Stimulated activated CD4-positive, alpha-beta T cell treated with anti-CD3 and anti-CD28 coated beads, Interleukin-4, amount 100 ng/mL, for 4 hours (primary cell): Measurements from ENCODE around the gene KLK11.

Experiments
- DNase-seq, 2 experiments: peaks; one replicate each; pipeline ENCODE4 v3.0.0-alpha.2; 2020

Gene KLK11

DNA sequence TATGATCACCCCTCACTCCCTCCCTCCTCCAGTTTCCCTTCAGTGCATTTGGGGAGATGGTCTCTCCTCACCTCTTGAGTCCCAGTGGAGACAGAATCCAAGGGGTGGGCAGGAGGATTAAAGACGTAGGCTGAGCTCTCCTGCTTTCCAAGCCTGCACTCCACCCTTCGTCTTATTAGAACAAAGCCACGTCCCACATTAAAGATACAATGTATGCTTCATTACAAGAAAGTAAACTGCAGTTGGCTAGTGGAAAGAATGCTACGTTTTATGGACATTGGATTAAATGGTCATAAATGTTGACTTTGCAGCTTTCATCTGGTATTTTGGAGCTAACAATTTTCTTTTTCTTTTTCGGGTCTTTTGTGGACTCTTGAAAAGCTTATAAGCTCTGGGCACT is 1.5 kb upstream of the KLK11 start:
- DNase-seq: no peak

DNA sequence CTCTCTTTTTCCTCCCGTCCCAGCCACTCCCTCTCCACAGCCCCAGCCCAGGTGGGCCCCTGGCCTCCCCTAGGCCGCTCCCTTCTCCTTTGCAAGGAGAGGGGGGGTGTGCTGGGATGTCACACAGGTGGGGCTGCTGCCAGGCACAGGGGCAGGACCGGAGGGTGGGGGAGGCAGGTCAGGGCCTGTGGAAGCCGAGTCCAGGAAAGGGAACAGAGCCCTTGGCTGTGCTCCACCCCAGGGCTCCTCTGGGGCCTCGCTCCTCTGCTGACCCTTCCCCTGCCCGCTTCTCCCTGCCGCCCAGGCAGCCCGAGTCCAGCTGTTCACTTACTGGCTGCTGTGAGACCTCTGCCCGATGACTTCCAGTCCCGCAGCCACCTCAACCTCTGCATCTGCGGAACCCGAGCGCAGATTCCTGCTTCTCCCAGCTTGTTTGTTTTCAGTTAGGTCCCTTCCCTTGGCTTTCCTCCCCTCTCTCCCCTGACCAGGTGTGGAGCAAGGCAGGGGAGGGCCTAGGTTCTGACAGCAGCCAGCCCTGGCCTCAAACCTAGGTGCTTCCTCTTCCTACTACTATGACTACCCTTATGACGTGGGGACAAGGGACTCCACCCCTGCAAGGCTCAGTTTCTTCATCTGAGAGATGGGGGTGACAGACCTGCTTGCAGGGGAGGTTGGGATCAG is 850 bp upstream of the KLK11 start:
- no peak for DNase-seq

DNA sequence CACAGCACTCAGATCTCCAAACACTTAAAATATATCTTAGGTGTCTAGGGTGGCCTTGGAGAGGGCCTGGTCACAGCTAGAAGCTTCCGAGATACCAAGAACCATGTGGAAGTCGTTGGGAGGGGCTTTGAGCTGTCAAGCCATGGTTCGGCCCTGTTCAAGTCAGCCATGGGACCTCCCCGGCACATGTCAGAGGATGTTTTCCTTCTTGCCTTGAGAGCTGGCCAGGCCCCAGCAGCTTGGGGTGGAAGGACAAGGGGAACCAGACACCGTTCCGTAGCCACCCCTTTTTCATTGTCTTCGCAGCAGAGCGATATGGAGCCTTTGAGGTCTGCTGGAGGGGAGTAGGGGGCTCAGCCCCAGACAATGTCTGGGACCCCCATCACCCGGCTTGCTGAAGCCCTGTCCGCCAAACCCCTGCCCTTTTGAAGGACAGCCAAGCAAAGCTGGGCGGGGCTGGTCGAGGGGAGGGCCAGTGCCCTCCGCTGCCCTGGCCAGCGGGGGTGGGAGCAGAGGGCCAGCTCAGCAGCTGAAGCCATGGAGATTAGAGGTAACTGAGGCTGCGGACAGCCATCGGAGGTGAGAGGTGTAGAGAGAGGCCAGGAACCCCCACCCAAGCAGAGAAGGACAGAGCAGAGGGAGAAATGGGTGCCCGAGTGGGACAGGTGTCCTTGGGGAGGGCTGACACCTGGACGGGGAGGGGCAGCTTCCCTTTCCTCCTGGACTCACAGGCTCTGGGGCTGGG is 435 bp downstream of the KLK11 start:
- DNase-seq: no peak

DNA sequence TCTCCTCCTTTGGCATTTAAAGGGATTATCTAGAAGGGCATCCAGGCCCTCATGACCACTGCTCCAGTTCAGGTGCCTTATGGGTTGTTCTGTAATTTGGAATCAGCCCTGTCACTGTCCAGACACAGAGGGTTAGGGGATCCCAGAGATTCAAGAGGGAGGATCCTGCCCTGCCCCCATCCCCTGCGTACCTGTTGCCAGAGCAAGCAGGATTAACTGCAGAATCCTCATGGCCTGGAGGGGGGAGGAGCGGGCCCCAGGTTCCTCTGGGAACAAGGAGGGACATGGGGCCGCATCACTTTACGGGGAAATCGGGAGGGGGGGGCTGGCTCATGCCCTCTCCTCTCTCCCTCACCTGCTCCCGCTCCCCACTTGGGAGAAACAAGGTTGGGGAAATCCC is 1.0 kb downstream of the KLK11 start:
- DNase-seq: no peak

DNA sequence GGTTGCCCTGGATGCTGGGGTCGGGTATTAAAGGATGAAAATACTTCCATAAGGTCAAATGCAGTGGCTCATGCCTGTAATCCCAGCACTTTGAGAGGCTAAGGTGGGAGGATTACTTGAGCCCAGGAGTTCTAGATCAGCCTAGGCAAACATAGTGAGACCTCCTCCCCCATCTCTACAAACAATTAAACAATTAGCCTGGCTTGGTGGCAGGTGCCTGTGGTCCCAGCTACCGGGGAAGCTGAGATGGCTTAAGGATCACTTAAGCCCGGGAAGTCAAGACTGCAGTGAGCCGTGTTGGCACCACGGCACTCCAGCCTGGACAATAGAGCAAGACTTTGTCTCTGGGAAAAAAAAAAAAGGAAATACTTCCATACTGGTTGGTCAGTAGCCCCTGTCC is 1.5 kb downstream of the KLK11 start:
- DNase-seq: no peak

DNA sequence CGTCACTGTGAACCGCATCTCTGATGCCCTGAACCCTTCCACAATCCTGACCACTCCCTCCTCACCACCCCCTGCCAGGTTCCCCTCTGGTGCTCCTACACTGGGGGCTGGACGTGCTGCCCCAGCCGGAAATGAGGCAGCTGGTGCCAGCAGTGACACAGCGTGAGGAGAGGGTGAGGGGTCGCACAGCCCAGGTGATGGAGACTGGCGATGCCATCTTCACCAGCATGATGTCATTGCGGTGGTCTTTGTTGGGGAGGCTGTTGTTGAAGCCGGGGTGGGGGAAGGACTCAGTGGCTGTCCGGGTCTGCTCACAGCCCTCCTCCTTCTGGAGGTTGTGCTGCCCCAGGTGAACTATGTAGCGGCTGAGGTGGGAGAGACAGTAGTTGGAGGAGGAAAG is 2.5 kb downstream of the KLK11 start:
- DNase-seq: no peak

DNA sequence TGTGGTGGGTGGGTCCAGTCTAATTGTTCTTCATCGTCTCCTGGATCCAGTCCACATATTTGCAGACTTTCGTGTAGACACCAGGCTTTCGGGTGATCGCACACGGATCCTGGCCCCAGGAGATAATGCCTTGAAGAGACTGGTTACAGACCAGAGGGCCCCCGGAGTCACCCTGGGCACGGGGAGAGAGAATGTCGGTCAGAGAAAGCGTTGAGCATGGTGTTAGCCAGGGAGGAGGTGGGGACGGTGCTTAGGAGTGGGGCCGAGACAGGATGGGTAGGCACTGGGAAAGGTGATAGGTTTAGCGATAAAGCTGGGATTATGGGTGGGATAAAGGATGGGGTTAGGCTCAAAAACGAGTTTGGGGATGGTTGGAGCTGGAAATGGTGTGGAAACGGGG is 3.9 kb downstream of the KLK11 start:
- DNase-seq: no peak

DNA sequence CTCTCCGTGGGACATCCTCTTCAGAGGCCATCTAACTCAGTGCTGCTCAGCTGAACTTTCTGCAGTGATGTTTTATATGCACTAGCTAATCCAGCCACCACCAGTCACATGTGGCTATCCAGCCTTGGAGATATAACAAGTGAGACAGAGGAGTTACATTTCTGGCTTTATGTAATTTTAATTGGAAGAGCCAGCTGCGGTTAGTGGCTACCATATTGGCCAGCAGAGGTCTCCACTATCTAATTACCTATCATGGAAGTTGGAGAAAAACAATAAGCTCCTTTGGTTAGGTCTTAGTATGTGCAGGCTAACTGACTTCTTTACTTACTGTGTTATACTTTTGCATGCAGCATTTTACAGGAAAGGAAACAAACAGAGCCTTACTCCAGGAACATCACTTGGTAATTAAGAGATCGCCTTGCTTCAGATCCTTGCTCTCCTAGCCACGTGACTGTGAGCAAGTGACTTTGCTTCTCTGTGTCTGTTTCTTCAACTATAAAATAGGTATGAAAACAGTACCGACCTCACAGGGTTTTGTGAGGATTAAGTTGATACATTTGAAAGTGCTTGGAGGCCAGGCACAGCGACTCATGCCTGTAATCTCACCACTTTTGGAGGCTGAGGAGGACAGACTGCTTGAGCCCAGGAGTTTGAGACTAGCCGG is 5.3 kb downstream of the KLK11 start:
- no peak for DNase-seq

DNA sequence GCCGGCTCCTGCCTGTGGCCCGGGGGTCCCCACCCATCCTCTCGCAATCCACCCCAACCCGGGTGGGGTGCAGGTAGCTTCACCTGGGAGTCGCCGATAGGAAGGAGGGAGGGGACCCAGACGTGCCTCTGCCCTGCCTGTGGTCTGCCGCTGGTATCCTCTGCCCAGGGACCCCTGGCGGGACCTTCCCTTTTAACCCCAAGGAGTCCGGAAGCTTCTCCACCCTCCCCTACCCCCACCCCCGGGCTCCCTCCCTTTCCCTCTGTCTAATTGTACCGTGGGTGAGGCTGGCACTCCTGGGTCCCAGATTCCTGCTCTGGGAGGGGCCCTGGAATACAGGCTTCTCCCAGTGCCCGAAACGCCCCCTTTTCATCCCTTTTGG is 6.9 kb downstream of the KLK11 start, which contains the start of gene KLK10:
KLK10 (minus strand) TSS at position 166 of the 382 bp plus-strand sequence. CDS start 579 bp downstream, outside the sequence.
- no peak for DNase-seq

DNA sequence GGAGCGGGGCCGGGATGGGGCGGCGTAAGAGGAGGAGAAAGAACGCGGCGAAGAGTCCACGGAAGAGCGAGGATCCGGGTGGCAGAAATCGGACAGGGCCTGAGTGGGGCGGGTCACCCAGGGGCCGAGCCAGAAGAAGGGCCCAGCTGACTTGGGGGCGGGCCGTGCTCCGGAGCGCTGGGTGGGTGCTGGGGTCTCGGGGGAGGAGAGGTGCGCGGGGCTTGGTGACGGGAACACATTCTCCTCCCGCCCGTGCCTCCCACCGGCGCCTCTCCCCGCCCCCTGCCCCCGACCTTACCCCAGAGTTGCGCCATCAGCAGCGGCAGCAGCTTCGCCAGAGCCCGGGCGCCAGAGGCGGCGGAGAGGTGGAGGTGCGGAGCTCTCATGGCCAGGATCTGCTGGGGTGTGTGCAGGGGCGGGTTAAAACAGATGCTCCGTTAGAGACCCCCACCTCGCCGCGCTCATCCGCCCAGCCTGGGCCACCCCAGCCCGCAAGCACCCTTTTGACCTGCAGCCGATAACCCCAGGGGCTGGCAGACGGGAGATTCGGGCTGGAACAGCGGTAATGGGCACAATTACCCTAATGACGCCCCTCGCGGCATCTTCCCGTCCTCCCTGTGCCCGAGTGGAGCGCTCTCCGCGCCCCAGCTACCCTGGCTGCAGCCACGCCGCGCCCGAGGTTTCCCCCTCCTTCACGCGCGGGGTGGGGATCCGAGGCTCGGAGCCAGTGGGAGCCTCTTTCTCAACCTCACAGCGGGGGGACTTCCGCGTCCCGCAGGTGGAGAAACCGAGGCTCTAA is 7.5 kb downstream of the KLK11 start:
- no peak for DNase-seq

DNA sequence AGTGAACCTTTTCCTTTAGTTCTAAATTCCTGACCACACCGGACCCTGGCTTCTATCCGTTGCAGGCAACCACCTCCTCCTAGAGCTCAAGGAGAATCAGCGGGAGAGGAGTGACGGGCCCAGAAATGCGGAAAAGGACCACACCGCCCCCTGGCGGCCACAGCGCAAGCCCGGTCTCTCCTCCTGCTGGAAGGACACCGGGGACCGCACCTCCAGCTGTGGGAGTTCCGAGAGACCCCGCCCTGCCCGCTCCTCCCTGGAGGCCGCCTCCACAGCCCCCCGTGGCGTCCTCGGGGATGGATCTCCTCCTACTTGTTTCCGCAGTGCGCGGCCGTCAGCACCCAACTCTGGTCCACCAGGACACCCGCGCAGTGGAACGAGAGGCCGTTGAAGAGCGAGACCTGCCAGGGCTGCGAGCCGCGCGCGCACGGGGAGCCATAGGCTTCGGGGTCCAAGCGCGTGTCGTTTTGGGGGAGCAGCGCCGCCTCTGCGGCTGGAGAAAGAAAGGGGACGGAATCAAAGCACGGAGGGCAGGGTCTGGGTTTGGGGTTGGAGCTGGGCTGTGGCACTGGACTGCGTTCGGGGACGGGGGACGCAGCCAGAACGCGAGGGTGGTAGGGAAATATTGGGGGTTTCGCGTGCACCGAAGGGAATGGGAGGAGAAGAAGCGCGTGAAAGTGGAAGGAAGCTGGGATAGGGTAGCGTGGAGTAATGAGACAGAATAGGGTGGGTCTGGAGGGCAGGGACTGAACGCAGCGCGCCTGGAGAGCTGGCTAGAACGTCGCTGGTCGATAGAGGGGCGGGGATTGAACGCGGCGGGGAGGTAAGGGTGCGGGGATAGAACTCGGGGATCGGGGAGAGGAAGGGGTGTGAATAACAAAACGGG is 9.4 kb downstream of the KLK11 start:
- peak; percentile 42 to 67 for DNase-seq

DNA sequence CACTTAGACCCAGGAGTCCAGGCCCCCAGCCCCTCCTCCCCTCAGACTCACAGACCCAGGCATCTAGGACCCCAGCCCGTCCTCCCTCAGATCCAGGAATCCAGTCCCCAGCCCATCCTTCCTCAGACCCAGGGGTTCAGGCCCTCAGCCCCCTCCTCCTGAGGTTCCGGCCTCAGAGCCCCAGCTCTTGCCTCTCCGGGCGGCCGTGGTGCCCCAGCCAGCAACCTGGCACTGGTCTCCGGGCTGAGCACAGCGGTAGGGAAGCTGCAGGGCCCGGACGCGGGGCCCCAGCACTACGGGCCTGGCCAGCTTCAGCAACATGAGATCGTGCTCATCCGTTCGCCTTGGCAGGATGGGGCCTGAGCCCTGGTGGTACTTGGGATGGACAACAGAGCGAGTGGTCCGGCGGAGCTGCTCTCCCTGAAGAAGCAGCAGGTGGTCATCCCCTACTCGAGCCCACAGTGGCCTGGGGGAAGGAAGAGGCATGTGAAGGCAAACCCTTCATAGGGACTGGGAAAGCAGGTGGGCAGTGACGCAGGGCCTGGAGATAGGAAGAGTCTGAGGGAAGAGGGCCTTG is 10.6 kb downstream of the KLK11 start:
- DNase-seq: no peak

DNA sequence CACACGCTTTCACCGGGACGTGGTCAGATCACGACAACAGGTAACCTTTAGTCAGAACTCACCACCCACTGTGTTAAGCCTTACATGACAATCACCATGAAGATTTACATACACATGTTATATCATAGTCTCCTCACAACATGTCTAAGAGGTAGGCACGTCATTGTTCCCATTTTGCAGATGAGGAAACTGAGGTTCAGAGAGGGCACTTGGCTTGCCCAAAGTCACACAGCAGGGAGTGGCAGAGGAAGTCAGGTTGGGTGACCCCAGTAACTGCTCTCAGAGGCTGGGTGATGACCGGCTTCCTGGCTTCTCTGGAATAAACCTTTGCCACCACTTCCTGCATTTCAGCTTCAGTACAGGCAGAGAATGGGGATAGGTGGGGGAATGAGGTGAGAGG is 12.2 kb downstream of the KLK11 start:
- DNase-seq: no peak

DNA sequence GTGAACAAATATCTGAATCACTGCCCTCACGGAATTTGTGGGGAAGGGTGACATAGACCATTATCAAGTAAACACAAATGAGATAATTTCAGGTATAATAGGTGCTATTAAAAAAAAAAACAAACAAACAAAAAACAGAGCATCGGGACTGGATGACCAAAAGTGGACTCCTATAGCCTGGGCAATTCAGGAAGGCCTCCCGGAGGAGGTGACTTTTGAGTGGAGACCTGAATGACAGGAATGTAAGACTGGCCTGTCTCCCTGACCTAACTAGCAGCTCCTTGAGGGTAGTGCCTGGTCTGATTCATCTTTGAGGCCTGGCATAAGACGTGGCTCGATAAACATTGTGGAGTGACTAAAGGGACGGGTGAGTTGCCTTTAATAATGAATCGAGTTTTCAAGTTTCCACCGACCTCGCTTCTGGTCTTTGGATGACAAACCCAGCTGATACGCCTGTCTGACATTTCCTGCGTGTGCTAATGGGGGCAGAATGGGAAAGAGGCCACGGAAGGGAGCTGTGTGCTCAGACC is 13.7 kb downstream of the KLK11 start:
- no peak for DNase-seq

DNA sequence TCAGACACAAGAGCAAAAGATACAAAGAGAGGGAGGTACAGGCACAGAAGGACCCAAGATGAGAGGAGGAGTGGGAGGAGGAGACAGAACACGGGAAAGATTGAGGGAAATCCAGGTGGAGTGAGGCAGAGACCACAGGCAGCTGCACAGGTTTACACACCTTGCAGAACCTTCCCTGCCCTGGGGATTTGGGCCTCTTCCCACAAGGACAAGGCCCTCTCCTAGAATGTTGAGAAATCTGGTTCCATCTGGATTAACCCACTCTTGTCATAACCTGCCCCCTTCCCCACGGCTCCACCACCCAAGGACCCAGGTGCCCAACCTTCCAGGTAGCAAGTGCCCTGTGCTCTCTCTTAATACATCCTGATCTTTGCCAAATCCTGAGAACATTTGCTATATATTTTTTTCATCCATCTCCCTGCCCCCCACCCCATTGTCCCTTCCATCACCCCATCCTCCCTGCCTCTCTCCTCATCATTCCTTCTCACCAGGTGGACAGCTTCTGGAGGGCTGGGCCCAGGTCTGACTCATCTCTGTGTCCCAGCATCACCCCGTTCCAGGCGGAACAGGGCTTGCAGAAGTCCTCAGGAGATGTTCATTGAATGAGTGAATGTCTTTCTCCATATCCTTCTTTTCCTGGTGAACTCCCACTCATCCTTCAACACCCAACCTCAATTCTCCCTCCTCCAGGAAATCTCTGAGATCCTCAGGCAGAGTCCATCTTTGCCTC is 16.2 kb downstream of the KLK11 start:
- no peak for DNase-seq

DNA sequence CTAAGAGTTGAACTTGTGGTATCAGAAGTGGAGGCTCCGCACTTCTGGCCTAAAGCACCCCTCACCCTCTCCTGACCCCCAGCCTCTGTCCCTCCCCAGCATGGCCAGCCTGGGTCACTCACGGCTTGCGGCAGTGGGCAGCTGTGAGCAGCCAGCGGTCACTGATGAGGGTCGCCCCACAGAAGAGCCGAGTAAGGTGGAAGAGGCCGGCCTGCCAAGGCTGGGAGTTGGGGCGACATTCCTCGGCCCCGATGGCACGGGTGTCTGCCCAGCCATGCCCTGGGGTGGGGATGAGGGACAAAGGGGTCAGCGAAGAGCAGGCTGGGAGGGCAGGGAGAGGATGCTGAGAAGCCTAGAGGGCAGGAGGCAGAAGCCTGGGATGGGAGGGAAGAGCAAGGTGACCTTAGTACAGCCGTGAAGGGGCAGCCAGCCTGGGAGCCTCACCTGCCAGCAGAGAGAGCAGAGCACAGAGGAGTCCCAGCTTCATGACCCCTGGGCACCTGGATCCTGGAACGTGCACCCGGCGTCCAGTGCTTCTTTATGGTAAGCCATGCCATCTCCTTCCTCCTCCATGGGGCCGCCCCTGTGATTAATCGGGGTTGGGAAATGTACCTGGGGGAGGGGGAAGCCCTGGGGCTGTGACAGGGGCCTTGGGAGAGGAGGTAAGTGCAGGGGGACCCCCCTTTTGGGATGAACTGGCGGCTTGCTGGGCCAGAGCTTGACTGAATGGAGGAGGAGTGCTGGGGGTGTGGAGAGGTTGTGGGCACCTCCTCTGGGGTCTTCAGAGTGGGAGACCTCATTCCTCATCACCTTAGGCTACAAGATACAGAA is 17.1 kb downstream of the KLK11 start:
- no peak for DNase-seq

DNA sequence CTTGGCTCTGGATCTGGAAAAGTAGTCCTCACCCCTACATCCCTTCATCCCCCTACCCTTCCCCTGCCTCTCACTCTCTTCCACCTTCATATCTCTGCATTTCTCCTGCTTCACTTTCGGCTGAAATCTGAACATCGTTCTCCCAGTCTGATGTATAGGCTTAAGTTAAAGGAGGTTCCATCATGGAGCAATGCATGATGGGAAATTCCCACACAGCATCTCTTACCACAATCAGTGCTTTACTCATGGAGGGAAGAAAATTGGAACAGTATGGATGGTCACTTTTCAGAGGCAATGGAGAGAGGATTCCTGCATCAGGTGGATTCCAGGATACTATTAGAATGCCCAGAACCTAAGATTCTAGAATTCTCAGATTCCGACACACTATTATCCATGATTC is 18.9 kb downstream of the KLK11 start:
- no peak for DNase-seq

DNA sequence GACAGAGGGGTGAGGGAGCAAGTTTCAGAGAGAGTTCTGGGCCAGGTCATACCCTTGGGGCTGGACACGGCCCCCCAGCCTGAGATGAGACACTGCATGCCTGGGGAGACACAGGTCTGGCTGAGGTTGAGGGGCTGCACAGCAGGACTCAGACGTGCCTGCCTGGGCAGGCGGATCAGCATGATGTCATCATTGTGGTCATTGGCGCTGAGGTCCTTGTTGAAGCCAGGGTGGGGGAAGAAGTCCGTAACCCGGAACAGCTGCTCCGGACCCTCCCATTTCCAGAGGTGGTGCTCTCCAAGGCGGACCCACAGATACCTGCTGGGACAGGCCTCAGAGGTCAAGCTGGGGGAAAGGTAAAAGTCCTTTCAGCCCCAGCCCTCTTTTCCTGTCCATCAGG is 20.0 kb downstream of the KLK11 start:
- DNase-seq: no peak

DNA sequence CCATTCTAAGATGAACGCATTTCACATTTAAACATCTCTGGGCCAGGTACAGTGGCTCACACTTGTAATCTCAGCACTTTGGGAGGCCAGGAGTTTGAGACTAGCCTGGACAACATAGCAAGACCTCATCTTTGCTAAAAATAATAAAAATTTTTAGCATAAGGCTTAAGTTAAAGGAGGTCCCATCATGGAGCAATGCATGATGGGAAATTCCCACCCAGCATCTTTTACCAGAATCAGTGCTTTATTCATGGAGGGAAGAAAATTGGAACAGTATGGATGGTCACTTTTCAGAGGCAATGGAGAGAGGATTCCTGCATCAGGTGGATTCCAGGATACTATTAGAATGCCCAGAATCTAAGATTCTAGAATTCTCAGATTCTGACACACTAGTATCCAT is 21.2 kb downstream of the KLK11 start:
- no peak for DNase-seq

DNA sequence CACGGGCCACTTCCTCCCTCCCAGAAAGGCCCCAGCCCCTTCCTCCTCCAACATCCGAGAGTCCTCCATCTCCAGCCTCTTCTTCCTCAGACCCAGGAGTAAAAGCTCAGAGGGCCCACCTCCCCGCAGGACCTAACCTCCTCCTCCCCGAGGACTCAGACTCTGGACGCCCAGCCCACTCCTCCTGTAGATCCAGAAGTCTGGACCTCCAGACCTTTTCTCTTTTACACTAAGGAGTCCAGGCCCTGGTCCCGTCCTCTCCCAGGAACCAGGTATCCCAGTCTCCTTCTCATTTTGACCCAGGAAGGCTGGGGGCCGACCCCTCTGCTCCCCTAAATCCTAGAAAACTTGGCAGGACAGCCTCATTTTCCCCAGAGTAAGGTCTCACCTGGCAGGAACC is 23.1 kb downstream of the KLK11 start:
- DNase-seq: no peak
